Naive B cell (primary cell): ENCODE measurements around the gene RIMKLA. TPM values are rescaled to one million over a fixed set of nuclear protein-coding genes. Genes with fewer than 3 reads are reported as not detected.

Experiments used
- ATAC-seq, 2 donors: fragments of 150-1000 bp; cut with Tn5 transposase; 2 replicates each; pipeline ENCODE4 v1.10.0; 2021; ENCODE audit warnings: low read depth in 2 of 2, mild to moderate bottlenecking in 2 of 2, moderate library complexity in 2 of 2
- DNase-seq: peaks from one replicate; pipeline ENCODE4 v3.0.0; 2022
- H3K27ac Mint-ChIP-seq, 6 donors: one replicate each; pipeline ENCODE4 v1.8.0; 2020 to 2022; ENCODE audit warnings: mild to moderate bottlenecking in 6 of 6, mixed read lengths in 6 of 6, moderate library complexity in 5 of 6, inconsistent platforms in 2 of 6
- H3K27me3 Mint-ChIP-seq, 3 donors: one replicate each; pipeline ENCODE4 v1.8.0; 2021 to 2022; ENCODE audit warnings: mixed read lengths in 3 of 3, mild to moderate bottlenecking in 1 of 3
- H3K36me3 Mint-ChIP-seq, 2 donors: one replicate each; pipeline ENCODE4 v1.8.0; 2020 to 2022; ENCODE audit warnings: mixed read lengths in 2 of 2, inconsistent platforms in 1 of 2, mild to moderate bottlenecking in 1 of 2
- H3K4me1 Mint-ChIP-seq, 3 donors: one replicate each; pipeline ENCODE4 v1.8.0; 2020 to 2022; ENCODE audit warnings: mixed read lengths in 3 of 3, inconsistent platforms in 1 of 3, mild to moderate bottlenecking in 1 of 3, moderate library complexity in 1 of 3
- H3K4me3 Mint-ChIP-seq, 8 donors: one replicate each; pipeline ENCODE4 v1.8.0; 2020 to 2022; ENCODE audit warnings: mild to moderate bottlenecking in 8 of 8, mixed read lengths in 8 of 8, moderate library complexity in 8 of 8, inconsistent platforms in 2 of 8
- H3K9me3 Mint-ChIP-seq, 7 donors: one replicate each; pipeline ENCODE4 v1.8.0; 2020 to 2022; ENCODE audit warnings: mixed read lengths in 7 of 7, mild to moderate bottlenecking in 5 of 7, inconsistent platforms in 2 of 7, moderate library complexity in 1 of 7
- polyA plus RNA-seq, 6 donors: library from polyadenylated mRNA; unstranded; fragments of 300-500 nt; fragmentation: Illumina TruSeq; gene quantifications; one replicate each; pipeline ENCODE4 v1.2.3, GENCODE V29; 2021; ENCODE audit warnings: low read depth in 6 of 6

Gene RIMKLA
- polyA plus RNA-seq, 6 donors from 2014 or later: 0.15 to 0.19 TPM; not detected in 4

DNA sequence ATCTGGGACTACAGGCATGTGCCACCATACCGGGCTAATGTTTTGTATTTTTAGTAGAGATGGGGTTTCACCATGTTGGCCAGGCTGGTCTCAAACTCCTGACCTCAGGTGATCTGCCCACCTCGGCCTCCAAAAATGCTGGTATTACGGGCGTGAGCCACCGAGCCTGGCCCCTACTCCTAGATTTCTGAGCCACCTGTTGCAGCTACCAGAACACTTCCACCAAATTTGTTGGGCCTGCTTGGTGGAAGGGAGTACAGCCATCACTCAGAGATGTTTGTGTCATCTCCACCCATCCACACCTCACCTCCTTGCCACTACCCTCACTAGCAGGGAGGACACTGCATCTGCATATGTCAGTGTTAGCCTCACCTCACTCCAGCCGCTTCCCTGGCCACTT, 5.5 kb downstream of the RIMKLA start:
- Mint-ChIP-seq H3K27ac (no peak overlapping the region), H3K4me3 (no peak overlapping the region), H3K36me3 (no peaks in the 10 kb centered on the region), H3K4me1 (peaks cover 0 to 4% (median 0%) of the 10 kb centered on the region in 3 donors), H3K27me3 (peaks cover 16 to 38% (median 27%) of the 10 kb centered on the region in 3 donors), H3K9me3 (no peaks in the 10 kb centered on the region)
- no peak for DNase-seq
- ATAC-seq: no peak

DNA sequence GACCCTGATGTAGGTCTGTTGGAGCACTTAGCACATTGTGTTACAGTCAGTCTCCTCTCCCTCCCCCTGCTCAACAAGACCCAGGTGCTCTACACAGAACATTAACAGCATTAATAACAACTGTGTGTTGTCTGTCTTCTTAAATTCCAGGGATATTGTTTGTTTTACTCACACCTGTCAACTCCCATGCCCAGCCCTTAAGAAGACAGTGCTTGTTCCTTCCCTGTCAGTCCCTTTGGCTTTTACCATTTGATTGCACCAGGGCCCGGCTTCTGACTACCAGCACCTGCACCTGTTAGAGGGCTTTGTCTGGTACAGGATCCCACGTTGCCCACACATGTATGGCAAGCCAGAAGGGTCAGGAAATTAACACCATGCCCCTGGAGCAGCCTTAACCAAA, 11.7 kb downstream of the RIMKLA start:
- no peaks in the 10 kb centered on the region for H3K36me3 Mint-ChIP-seq
- H3K27ac Mint-ChIP-seq: no peak overlapping the region
- H3K9me3 Mint-ChIP-seq: no peaks in the 10 kb centered on the region
- H3K27me3 Mint-ChIP-seq: peaks cover 5 to 12% (median 7%) of the 10 kb centered on the region in 3 donors
- DNase-seq (no peak), ATAC-seq (no peak)
- no peaks in the 10 kb centered on the region for H3K4me1 Mint-ChIP-seq
- no peak overlapping the region for H3K4me3 Mint-ChIP-seq

DNA sequence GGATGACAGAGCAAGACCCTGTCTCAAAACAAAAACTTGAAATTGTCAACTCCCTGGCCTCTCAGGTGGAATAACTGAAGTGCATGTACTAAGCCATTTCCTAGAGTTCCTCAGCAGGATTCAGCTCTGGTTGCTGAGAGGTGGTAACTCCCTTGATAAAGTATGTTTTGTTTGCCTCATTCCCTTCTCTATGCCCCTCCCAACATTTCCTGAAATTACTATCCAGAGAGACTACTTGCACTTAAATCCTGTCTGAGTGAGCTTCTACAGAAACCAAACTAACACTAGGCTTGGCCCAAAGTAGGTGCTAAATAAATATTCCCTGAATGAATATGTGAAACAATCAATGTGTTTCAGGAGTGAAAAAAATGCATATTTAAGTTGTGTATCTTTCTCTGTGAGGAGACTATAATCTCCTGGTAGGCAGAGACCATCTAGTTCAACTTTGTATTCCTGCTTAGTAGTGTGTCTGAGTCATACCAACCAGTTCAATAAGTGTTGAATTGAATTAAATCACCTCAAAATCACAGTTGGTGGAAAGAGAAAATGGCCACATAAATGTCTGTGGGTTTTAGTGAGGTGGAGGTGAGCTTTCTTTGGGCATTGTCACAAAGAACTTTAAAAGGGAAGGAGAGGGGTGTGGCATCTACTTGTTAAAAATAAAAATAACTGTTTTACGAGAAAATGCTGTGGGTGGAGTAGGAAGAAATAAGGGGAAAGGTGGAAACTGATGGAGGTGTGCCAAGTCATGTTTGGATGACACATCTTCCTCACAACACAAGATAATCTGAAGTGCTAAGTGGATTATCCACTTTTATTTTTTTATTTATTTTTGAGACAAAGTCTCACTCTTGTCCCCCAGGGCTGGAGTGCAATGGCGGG, 12.6 kb downstream of the RIMKLA start:
- peaks cover 0 to 6% (median 0%) of the 10 kb centered on the region in 3 donors for H3K27me3 Mint-ChIP-seq
- ATAC-seq (no peak), DNase-seq (no peak)
- no peaks in the 10 kb centered on the region for H3K36me3 Mint-ChIP-seq
- H3K4me1 Mint-ChIP-seq: no peaks in the 10 kb centered on the region
- no peaks in the 10 kb centered on the region for H3K9me3 Mint-ChIP-seq
- H3K27ac Mint-ChIP-seq: no peak overlapping the region
- no peak overlapping the region for H3K4me3 Mint-ChIP-seq

DNA sequence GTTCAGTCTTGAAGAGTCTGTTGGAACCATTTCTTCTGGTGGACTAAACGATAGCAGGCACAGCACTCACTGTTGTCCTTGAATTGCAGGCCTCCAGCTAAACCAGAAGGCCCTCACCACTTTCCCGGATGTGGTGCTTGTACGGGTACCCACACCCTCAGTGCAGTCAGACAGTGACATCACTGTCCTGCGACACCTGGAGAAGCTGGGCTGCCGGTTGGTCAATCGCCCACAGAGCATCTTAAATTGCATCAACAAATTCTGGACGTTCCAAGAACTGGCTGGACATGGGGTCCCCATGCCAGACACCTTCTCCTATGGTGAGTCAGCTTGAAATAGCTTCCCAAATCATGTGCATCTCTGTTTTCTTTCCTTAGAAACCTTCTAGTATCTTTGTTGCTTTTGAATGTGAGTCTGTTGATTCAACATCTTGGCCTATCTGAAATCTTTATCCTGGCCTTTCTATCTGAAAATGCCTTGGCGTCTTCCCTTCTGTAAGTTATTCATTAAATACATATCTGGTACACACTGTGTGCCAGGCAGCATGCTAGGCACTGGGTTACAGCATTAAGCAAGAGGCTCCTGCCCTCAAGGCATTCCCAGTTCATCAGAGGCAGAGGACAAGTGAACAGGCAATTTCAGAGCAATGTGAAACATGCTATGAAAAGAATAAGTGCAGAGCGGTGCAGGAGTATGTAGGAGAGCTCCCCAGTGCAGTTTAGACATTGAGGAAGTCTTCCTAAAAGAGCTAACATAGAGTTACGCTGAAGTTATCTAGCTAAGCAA, 18.9 kb downstream of the RIMKLA start:
- peaks cover 0 to 6% (median 2%) of the 10 kb centered on the region in 3 donors for H3K27me3 Mint-ChIP-seq
- ATAC-seq (no peak), DNase-seq (no peak)
- H3K27ac Mint-ChIP-seq: no peak overlapping the region
- H3K4me1 Mint-ChIP-seq: no peaks in the 10 kb centered on the region
- H3K9me3 Mint-ChIP-seq: no peaks in the 10 kb centered on the region
- no peaks in the 10 kb centered on the region for H3K36me3 Mint-ChIP-seq
- peak overlapping the region in 1 of 8 donors; percentile 50 for H3K4me3 Mint-ChIP-seq

DNA sequence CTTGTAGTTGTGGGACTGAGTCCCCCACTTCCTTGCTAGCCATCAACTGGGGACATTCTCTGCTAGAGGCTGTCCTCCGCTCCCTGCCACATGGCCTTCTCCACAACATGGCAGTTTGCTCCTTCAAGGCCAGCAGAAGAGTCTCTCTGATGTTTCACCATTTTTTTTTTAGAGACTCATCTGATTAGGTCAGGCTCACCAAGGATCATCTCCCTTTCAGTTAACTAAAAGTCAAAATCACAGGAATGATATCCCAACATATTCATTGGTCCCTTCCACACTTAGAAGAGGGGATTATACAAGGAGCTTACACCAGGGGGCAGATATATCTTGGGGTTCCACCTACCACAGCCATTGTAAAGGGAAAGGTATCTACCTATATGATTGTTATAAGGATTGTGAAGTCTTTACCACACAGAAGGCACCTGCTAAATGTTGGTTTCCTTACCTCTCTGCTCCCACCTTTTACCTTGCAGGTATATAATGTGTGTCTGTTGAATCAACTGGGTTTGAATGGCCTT, 23.3 kb downstream of the RIMKLA start:
- Mint-ChIP-seq H3K9me3 (peaks cover 0 to 3% (median 0%) of the 10 kb centered on the region in 7 donors), H3K4me3 (no peak overlapping the region)
- ATAC-seq: no peak

DNA sequence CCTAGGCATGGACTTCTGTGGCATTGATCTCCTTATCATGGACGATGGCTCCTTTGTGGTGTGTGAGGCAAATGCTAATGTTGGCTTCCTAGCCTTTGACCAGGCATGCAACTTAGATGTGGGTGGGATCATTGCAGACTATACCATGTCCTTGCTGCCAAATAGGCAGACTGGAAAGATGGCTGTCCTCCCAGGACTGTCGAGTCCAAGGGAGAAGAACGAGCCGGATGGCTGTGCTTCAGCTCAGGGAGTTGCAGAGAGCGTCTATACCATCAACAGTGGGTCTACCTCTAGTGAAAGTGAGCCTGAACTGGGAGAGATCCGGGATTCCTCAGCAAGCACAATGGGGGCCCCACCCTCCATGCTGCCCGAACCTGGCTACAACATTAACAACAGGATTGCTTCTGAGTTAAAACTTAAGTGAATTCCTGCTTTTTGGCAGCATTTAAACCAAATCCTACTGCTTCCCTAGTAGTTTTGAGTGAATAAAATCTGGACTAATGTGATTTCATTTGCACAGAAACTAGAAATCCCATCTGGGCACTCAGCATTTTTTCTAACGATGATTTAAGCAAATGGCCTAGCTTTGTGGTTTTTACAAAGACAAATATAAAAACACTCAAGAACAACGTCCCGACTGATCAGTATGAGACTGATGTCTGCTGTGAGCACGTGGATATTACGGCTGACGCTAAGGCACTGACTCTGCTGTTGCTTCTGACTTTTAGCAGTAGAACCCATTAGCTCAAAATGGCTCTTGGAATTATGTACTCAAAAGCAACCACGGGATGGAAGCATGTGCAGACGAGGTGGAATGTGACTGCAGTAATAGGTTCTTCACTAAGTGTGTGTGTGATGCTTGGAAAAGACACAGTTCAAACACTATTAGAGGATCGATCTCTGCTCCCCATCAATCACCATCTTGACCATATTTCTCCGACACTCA, 34.2 kb downstream of the RIMKLA start:
- DNase-seq (no peak), ATAC-seq (no peak)
- Mint-ChIP-seq H3K27ac (no peak overlapping the region), H3K9me3 (no peaks in the 10 kb centered on the region), H3K4me1 (no peaks in the 10 kb centered on the region), H3K4me3 (no peak overlapping the region), H3K36me3 (no peaks in the 10 kb centered on the region), H3K27me3 (peaks cover 8 to 24% (median 15%) of the 10 kb centered on the region in 3 donors)

More for the DNA sequence above, 23.3 kb downstream of the RIMKLA start:
- peaks cover 0 to 6% of the 10 kb centered on the region in 2 donors for H3K36me3 Mint-ChIP-seq
- DNase-seq: no peak
- H3K27ac Mint-ChIP-seq: peak overlapping the region in 1 of 6 donors; percentile 58
- H3K27me3 Mint-ChIP-seq: peaks cover 0 to 27% (median 20%) of the 10 kb centered on the region in 3 donors
- no peaks in the 10 kb centered on the region for H3K4me1 Mint-ChIP-seq

DNA sequence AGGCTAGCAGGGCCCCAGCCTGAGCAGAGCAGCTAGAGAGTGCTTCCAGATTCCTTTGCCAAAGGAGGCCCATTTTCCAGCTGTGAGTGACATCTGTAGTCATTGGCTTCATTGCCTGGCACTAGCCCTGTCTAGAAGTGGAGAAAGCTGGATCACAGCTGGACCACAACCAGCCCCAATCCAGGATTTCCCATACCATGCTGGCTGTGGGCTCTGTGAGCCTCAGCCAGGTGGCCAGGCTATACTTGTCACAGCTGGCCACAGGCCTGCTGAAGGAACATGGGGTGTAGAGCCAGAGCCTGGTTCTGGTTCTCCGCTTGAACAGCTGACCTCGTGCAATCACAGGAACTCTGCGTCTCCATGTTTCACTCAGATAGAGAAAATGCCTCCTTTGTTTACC, 36.6 kb downstream of the RIMKLA start:
- ATAC-seq (no peak), DNase-seq (no peak)
- Mint-ChIP-seq H3K27ac (no peak overlapping the region), H3K4me1 (no peaks in the 10 kb centered on the region), H3K27me3 (peaks cover 3 to 24% (median 23%) of the 10 kb centered on the region in 3 donors), H3K36me3 (no peaks in the 10 kb centered on the region), H3K9me3 (no peaks in the 10 kb centered on the region), H3K4me3 (no peak overlapping the region)

DNA sequence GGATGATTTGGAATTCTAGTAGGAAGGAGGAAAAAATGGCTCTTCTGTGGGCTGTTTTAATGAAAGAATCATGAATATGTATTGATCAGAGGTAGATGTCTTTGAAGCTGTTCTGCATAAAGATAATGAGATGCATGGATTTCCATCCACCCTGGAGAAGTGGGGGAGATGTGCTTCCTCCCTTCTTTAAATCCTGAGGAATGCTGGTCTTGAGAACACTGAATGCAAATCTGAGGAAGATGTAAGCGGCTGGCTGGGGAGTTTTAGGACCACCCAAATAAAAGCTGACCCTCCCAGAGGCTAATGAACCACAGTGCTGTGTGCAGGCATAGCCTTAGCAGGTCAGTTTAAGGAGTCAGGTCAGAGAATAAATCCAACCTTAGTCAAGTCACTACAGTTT, 37.9 kb downstream of the RIMKLA start:
- Mint-ChIP-seq H3K4me3 (no peak overlapping the region), H3K27me3 (peaks cover 3 to 24% (median 23%) of the 10 kb centered on the region in 3 donors), H3K27ac (no peak overlapping the region), H3K36me3 (no peaks in the 10 kb centered on the region), H3K4me1 (no peaks in the 10 kb centered on the region), H3K9me3 (no peaks in the 10 kb centered on the region)
- ATAC-seq (no peak), DNase-seq (no peak)

DNA sequence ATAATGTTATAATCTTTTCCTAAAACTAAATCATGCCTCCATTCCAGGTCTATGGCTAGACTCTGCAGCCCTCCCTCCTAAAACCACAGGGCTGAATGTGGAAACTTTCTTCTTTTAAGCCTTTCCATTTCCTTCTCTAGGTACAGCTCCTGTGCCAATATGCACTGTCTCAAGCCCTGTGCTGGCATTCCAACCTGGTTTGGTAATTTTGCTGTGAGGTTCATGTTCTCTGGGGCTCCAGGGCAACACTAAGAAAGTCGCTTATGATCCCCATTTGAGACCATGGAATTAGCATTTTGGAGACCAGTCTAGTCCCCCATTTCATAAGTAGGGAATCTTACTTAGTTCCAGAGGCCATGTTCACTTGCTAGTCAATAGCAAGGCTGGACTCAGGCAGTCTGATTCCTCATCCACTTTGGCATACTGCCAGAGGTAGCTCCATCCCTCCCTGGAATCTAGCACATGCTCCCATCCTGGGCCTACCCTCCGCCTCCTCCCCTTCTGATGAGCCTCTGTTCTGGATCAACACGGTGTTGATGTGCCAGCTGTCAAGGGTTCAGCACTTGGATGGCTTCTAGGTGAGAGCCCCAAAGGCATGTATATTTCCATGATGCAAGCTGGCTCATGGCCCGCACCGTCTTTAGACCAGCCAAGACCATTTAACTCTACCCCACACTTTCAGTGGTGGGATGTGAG, 38.7 kb downstream of the RIMKLA start:
- no peaks in the 10 kb centered on the region for H3K9me3 Mint-ChIP-seq
- H3K4me1 Mint-ChIP-seq: no peaks in the 10 kb centered on the region
- H3K36me3 Mint-ChIP-seq: no peaks in the 10 kb centered on the region
- H3K27ac Mint-ChIP-seq: peak overlapping the region in 1 of 6 donors; percentile 20
- ATAC-seq (no peak), DNase-seq (no peak)
- H3K4me3 Mint-ChIP-seq: no peak overlapping the region
- peaks cover 2 to 24% (median 21%) of the 10 kb centered on the region in 3 donors for H3K27me3 Mint-ChIP-seq

DNA sequence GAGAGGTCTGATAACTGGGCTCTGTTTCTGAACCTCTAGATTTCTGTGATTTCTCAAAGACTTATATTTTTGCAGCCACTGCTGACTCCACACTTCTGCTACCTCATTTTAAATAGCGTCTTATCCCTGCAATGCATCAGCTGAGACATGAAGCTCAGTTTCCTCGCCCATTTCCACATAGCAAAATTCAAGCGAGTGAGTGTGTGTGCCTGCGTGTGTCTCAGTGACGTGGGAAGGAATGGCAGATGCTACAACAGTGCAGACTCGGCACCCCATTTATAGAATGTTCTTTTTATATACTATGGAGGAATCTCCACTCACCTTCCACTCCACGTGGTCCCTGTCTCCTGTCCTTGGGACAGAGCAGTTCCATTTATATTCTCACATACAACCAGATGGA, 39.5 kb downstream of the RIMKLA start:
- ATAC-seq (no peak), DNase-seq (no peak)
- Mint-ChIP-seq H3K27me3 (peaks cover 0 to 22% (median 17%) of the 10 kb centered on the region in 3 donors), H3K27ac (peak overlapping the region in 1 of 6 donors; percentile 46), H3K4me1 (no peaks in the 10 kb centered on the region), H3K36me3 (no peaks in the 10 kb centered on the region), H3K9me3 (no peaks in the 10 kb centered on the region), H3K4me3 (no peak overlapping the region)

DNA sequence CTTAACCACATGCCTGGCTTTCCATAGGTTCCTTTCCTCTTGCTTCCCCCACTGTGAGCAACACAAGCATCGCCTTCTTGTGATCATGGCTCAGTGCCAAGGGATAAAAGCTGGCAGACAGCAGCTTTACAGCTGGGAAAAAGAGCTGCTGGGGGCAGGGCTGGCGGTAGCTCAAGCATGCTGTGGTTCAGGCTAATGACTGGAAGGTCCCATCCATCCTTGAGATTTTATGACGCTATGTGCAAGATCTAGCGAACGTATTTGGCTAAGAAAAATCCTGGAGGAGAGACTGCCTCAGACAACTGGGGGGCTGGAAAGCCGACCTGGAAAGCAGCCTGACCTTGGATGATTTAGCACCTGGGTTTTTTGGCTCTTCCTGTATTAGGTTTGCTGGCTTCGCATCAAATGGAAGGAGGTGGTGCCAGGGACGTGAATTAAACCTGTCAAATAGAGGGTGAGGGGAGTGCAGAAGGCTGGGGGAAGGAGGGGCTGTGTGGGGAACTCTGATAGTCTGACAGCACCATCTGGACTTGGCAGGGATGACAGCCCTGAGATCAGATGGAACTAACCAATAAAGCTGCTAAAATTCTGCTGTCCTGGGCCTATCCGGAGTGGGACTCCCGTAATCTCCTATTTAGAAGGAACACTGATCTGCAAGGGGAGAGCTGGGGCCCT, 40.5 kb downstream of the RIMKLA start:
- Mint-ChIP-seq H3K27me3 (peaks cover 0 to 16% (median 12%) of the 10 kb centered on the region in 3 donors), H3K27ac (no peak overlapping the region), H3K9me3 (no peaks in the 10 kb centered on the region)

DNA sequence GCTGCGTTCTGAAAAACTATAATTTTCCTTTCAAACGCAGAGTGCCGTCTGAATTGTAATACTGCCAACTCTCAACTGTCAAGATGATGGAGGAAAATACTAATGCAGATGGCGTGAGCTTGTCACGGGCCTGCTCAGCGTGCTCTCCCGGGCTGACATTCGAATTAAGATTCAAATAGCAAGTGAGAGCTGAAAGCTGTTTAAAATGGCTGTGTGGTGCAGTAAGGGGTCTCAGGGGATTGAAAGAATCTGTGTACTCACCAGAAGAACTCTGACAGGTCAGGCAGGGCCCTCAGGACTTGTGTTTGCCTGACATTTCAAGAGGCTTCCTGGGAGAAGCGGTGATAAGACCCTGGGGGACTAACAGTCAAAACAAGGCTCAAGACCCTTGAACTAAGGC, 42.1 kb downstream of the RIMKLA start:
- Mint-ChIP-seq H3K27ac (no peak overlapping the region), H3K36me3 (no peaks in the 10 kb centered on the region), H3K4me1 (no peaks in the 10 kb centered on the region), H3K4me3 (no peak overlapping the region), H3K27me3 (peaks cover 0 to 16% (median 12%) of the 10 kb centered on the region in 3 donors), H3K9me3 (no peaks in the 10 kb centered on the region)
- ATAC-seq: no peak
- no peak for DNase-seq

More for the DNA sequence above, 40.5 kb downstream of the RIMKLA start:
- no peak for DNase-seq
- H3K4me1 Mint-ChIP-seq: no peaks in the 10 kb centered on the region
- H3K4me3 Mint-ChIP-seq: no peak overlapping the region
- no peak for ATAC-seq
- H3K36me3 Mint-ChIP-seq: no peaks in the 10 kb centered on the region
